ENCODE results near the gene FAM117A. TPM values are rescaled to one million over a fixed set of nuclear protein-coding genes. Genes with fewer than 3 reads are reported as not detected.

FAM117A gene
- total RNA-seq, 1 experiment from 2014 or later, result 16.4 TPM

Other genes starting within 250 kb of the FAM117A start
- gene NXPH3, start 188.3 kb downstream of the FAM117A start, total RNA-seq (2014; rRNA removed; shearing (Covaris generic)), result 93.4 and 111 TPM in 2 replicates
- 158 and 200 TPM in 2 replicates for gene SPOP, start 86.0 kb downstream of the FAM117A start, total RNA-seq (2014; rRNA removed; shearing (Covaris generic))
- gene SLC35B1, start 56.2 kb downstream of the FAM117A start, total RNA-seq (2014; rRNA removed; shearing (Covaris generic)), result 65.5 and 66.2 TPM in 2 replicates
- gene KAT7, start 24.6 kb upstream of the FAM117A start, total RNA-seq (2014; rRNA removed; shearing (Covaris generic)), result 28.2 and 35.8 TPM in 2 replicates
- gene TAC4, start 83.9 kb upstream of the FAM117A start, total RNA-seq (2014; rRNA removed; shearing (Covaris generic)), result 0.92 TPM in 1 of 2 replicates, not detected in the other
- 22.6 and 23.7 TPM in 2 replicates for gene DLX4, start 205.1 kb upstream of the FAM117A start, total RNA-seq (2014; rRNA removed; shearing (Covaris generic))
- gene DLX3, start 231.1 kb upstream of the FAM117A start, total RNA-seq (2014; rRNA removed; shearing (Covaris generic)), result 6.3 and 11.2 TPM in 2 replicates

Measured in G401 (cell line).